Caco-2 (cell line): Measurements from ENCODE around the gene STAG3. TPM values are rescaled to one million over a fixed set of nuclear protein-coding genes. Genes with fewer than 3 reads are reported as not detected.
A peak's percentile ranks its signal among the peaks of the same experiment; 100 is the strongest.
"Not testable (repeated sequence)": the region's sequence is repeated elsewhere in the genome, so short reads cannot be mapped to it uniquely, and the experiment has no call there.

Experiments
- BruUV-seq: library from RNA; stranded (reverse); fragments of 400-500 nt; replicated peaks from 2 replicates; lab custom pipeline; 2021; lab: Mats Ljungman, UMichigan
- CTCF ChIA-PET: fragments of 300-600 bp; sonication (Branson Sonifier 250); formaldehyde crosslinking; loops from one replicate; lab custom pipeline; 2022; ENCODE audit warnings: antibody characterized with exemption; lab: Charles Lee
- POLR2A ChIA-PET: fragments of 300-600 bp; sonication (Branson Sonifier 250); formaldehyde crosslinking; loops from one replicate; lab custom pipeline; 2022; ENCODE audit warnings: antibody characterized with exemption; lab: Charles Lee
- DNase-seq, 2 experiments: peaks; one replicate each; pipeline versions ENCODE4 v3.0.0 to v3.0.0-alpha.2; 2020 to 2022
- H3K27me3 ChIP-seq: replicated peaks from 2 replicates; pipeline ENCODE4 v1.6.0; 2011; ENCODE audit warnings: low read length; ENCODE audit not compliant: control insufficient read depth, insufficient read depth
- H3K36me3 ChIP-seq: 2 replicates; pipeline ENCODE4 v1.5.1; 2011; ENCODE audit warnings: low read length; ENCODE audit not compliant: control insufficient read depth, insufficient read depth
- H3K4me1 ChIP-seq: fragments of 250-450 bp; sonication (Bioruptor Pico); 2 replicates; pipeline ENCODE4 v1.5.1; 2020; ENCODE audit warnings: mild to moderate bottlenecking
- H3K4me3 ChIP-seq: 2 replicates; pipeline ENCODE4 v1.5.1; 2011; ENCODE audit warnings: low read depth, mild to moderate bottlenecking, control low read depth, low read length
- H3K9me3 ChIP-seq: fragments of 250-450 bp; sonication (Bioruptor Pico); 2 replicates; pipeline ENCODE4 v1.5.1; 2020; ENCODE audit warnings: mild to moderate bottlenecking, moderate library complexity
- H3K27ac Mint-ChIP-seq: one replicate; pipeline ENCODE4 v1.8.0; 2022; ENCODE audit warnings: mixed read lengths; ENCODE audit not compliant: unreplicated experiment
- H3K27me3 Mint-ChIP-seq: one replicate; pipeline ENCODE4 v1.8.0; 2022; ENCODE audit warnings: mixed read lengths; ENCODE audit not compliant: insufficient read depth, unreplicated experiment
- H3K36me3 Mint-ChIP-seq: one replicate; pipeline ENCODE4 v1.8.0; 2022; ENCODE audit warnings: mild to moderate bottlenecking, mixed read lengths; ENCODE audit not compliant: insufficient read depth, unreplicated experiment
- H3K4me1 Mint-ChIP-seq: one replicate; pipeline ENCODE4 v1.8.0; 2022; ENCODE audit warnings: low read depth, mixed read lengths; ENCODE audit not compliant: unreplicated experiment
- H3K4me3 Mint-ChIP-seq: one replicate; pipeline ENCODE4 v1.8.0; 2022; ENCODE audit warnings: mild to moderate bottlenecking, moderate library complexity, mixed read lengths; ENCODE audit not compliant: unreplicated experiment
- H3K9me3 Mint-ChIP-seq: one replicate; pipeline ENCODE4 v1.8.0; 2022; ENCODE audit warnings: mixed read lengths; ENCODE audit not compliant: unreplicated experiment
- CTCF ChIP-seq, 2 experiments: fragments of 200-600 bp in 1 of 2; IDR thresholded peaks; 1 replicate in 1 of 2; 2 replicates in 1 of 2; pipeline versions ENCODE4 v1.5.1 to v1.8.0; 2011 to 2022; ENCODE audit warnings: antibody characterized with exemption in 1 of 2, control low read depth in 1 of 2, inconsistent platforms in 1 of 2, low read depth in 1 of 2, low read length in 1 of 2, mild to moderate bottlenecking in 1 of 2, moderate library complexity in 1 of 2; ENCODE audit not compliant: insufficient read depth in 1 of 2, severe bottlenecking in 1 of 2, unreplicated experiment in 1 of 2
- intact Hi-C: fragments of 100-400 bp; cut with micrococcal nuclease; formaldehyde crosslinking; loops from one replicate; pipeline ENCODE4 v1.10.0; 2022; ENCODE audit not compliant: unreplicated experiment
- total RNA-seq: library from RNA; stranded (reverse); gene quantifications from 2 replicates; pipeline ENCODE4 v1.2.3, GENCODE V29; 2022

The STAG3 gene
- total RNA-seq, 1 experiment from 2014 or later = 1.3 TPM

- Histone ChIP-seq H3K27me3 (no peaks in the 10 kb centered on the region), H3K4me3 (no peak overlapping the region), H3K4me1 (0 out of 2 replicates have a peak, but pooled peaks cover 5% of the 10 kb centered on the region), H3K9me3 (no peaks in the 10 kb centered on the region), H3K36me3 (no peaks in the 10 kb centered on the region)
- DNase-seq = no peak
- H3K36me3 Mint-ChIP-seq = peaks cover 23% of the 10 kb centered on the region
- ChIA-PET CTCF (interaction anchor here (0.5 to 0.7 kb wide), 3 partner anchors 25 to 331 kb away, joined by 3 read pairs; partner anchors contain the start of genes AP4M1 and MCM7), POLR2A (interaction anchor here (0.7 kb wide), 1 partner anchor 81 kb away, joined by 8 read pairs; no protein-coding TSS in a partner anchor)
- intact Hi-C loops = no loop called here
- H3K4me1 Mint-ChIP-seq = no peaks in the 10 kb centered on the region
- no peak overlapping the region for H3K4me3 Mint-ChIP-seq
- H3K27me3 Mint-ChIP-seq = peaks cover 4% of the 10 kb centered on the region
- BruUV-seq = no TSS peak
- no peaks in the 10 kb centered on the region for H3K9me3 Mint-ChIP-seq
- no peak for TF ChIP-seq CTCF (IDR thresholded peaks at IDR 0.05; ENCODE audit: insufficient read depth in 1 of 2, low read depth in 1 of 2, low read length in 1 of 2, severe bottlenecking in 1 of 2, unreplicated experiment in 1 of 2)
- H3K27ac Mint-ChIP-seq = no peak overlapping the region
Measured at GRCh38 chr7:100215895-100216294, 38.2 kb downstream of the STAG3 start.

- H3K9me3 Mint-ChIP-seq, H3K27me3 ChIP-seq, H3K4me1 Mint-ChIP-seq, POLR2A ChIA-PET, H3K9me3 ChIP-seq, H3K27ac Mint-ChIP-seq, H3K4me1 ChIP-seq, H3K27me3 Mint-ChIP-seq, H3K4me3 Mint-ChIP-seq, H3K36me3 ChIP-seq, BruUV-seq, H3K4me3 ChIP-seq: not testable (repeated sequence)
- CTCF ChIA-PET = interaction anchor here (0.9 to 2.5 kb wide), 4 partner anchors 24 to 87 kb away, joined by 4 to 13 read pairs (median 8); no protein-coding TSS in a partner anchor
- peaks cover 16% of the 10 kb centered on the region for H3K36me3 Mint-ChIP-seq
- peak; percentile 56 for TF ChIP-seq CTCF (IDR thresholded peaks at IDR 0.05; ENCODE audit: insufficient read depth in 1 of 2, low read depth in 1 of 2, low read length in 1 of 2, severe bottlenecking in 1 of 2, unreplicated experiment in 1 of 2)
- DNase-seq = peak; percentile 85 to 91
- intact Hi-C loops = loop anchor here (1.0 kb wide), 2 partner anchors 18 to 86 kb away; no protein-coding TSS in a partner anchor
Measured at GRCh38 chr7:100217934-100218333, 40.2 kb downstream of the STAG3 start.

GRCh38 chr7:100219271-100219737 lies 41.6 kb downstream of the STAG3 start:
- Mint-ChIP-seq H3K27me3 (no peaks in the 10 kb centered on the region), H3K36me3 (peaks cover 22% of the 10 kb centered on the region), H3K4me3 (no peak overlapping the region), H3K9me3 (no peaks in the 10 kb centered on the region), H3K27ac (no peak overlapping the region), H3K4me1 (no peaks in the 10 kb centered on the region)
- Histone ChIP-seq H3K9me3 (no peaks in the 10 kb centered on the region), H3K4me1 (no peaks in the 10 kb centered on the region), H3K36me3 (no peaks in the 10 kb centered on the region), H3K27me3 (no peaks in the 10 kb centered on the region), H3K4me3 (no peak overlapping the region)
- TF ChIP-seq CTCF (IDR thresholded peaks at IDR 0.05; ENCODE audit: insufficient read depth in 1 of 2, low read depth in 1 of 2, low read length in 1 of 2, severe bottlenecking in 1 of 2, unreplicated experiment in 1 of 2) = no peak
- no peak for DNase-seq
- ChIA-PET CTCF (interaction anchor here (1.7 kb wide), 1 partner anchor 88 kb away, joined by 7 read pairs; no protein-coding TSS in a partner anchor), POLR2A (no interaction called here)
- no TSS peak for BruUV-seq
- intact Hi-C loops = no loop called here

GRCh38 chr7:100219801-100220585 lies 42.3 kb downstream of the STAG3 start, which contains the start of gene PVRIG:
PVRIG (plus strand) TSS chr7:100219949; CDS start chr7:100219971, 22 bp downstream.
- H3K4me3 Mint-ChIP-seq, POLR2A ChIA-PET, H3K9me3 ChIP-seq, H3K4me3 ChIP-seq, H3K4me1 Mint-ChIP-seq, H3K9me3 Mint-ChIP-seq, DNase-seq, BruUV-seq, H3K4me1 ChIP-seq, intact Hi-C loops, H3K27me3 ChIP-seq, H3K36me3 ChIP-seq, H3K27ac Mint-ChIP-seq, H3K27me3 Mint-ChIP-seq, CTCF ChIA-PET: not testable (repeated sequence)
- peaks cover 22% of the 10 kb centered on the region for H3K36me3 Mint-ChIP-seq
